ENCODE data around the gene CDC14A. TPM values are rescaled to one million over a fixed set of nuclear protein-coding genes. Genes with fewer than 3 reads are reported as not detected.

The CDC14A gene
- total RNA-seq, 1 experiment from 2014 or later = 6.5 TPM

DNA sequence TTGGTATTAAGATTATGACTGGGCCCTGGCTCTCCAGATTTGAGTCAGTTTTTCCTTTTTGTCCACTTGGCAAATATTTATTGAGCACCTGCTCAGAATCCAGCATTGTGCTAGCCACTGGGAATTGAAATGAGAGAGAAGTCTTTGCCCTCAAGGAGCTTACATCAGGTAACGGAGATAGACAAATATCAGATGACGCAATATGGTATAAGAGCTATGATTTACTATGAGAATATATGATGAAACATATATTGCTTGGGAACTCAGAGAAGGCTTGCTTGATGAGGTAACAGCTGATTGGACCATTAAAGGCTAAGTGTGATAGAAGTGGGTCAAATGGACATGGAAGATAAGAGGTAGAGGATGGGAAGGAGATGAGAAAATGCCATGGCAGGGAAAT is 144.6 kb downstream of the CDC14A start:
- DNase-seq (ENCODE audit: low read depth in 1 of 2, low spot score in 2 of 2) = no peak
- no peak overlapping the region for H3K27ac ChIP-seq
- H3K27me3 ChIP-seq (replicated peaks) = no peaks in the 10 kb centered on the region
- H3K9me3 ChIP-seq (replicated peaks) = no peaks in the 10 kb centered on the region
- no peaks in the 10 kb centered on the region for H3K4me1 ChIP-seq (replicated peaks)
- H3K36me3 ChIP-seq = peaks cover 5% of the 10 kb centered on the region
- no peak overlapping the region for H3K4me3 ChIP-seq

DNA sequence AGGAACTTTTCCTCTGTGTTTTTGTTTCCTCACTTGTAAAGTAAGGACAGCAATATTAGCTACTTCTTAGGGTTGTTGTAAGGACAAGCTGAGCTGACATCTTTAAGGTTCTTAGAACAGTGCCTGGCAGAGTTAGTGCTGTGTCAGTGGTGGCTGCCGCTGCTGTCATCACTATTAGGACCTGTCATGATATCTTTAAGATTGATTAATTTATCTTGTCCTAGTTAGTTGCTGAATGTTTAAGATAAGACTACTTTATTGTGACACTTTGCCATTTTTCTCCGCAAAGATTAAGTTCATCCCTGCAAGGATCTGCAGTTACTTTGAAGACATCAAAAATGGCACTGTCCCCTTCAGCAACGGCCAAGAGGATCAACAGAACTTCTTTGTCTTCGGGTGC is 145.5 kb downstream of the CDC14A start:
- H3K9me3 ChIP-seq (replicated peaks) = no peaks in the 10 kb centered on the region
- no peak overlapping the region for H3K27ac ChIP-seq
- H3K4me1 ChIP-seq (replicated peaks) = no peaks in the 10 kb centered on the region
- no peaks in the 10 kb centered on the region for H3K27me3 ChIP-seq (replicated peaks)
- no peak for DNase-seq (ENCODE audit: low read depth in 1 of 2, low spot score in 2 of 2)
- no peak overlapping the region for H3K4me3 ChIP-seq
- peaks cover 5% of the 10 kb centered on the region for H3K36me3 ChIP-seq

DNA sequence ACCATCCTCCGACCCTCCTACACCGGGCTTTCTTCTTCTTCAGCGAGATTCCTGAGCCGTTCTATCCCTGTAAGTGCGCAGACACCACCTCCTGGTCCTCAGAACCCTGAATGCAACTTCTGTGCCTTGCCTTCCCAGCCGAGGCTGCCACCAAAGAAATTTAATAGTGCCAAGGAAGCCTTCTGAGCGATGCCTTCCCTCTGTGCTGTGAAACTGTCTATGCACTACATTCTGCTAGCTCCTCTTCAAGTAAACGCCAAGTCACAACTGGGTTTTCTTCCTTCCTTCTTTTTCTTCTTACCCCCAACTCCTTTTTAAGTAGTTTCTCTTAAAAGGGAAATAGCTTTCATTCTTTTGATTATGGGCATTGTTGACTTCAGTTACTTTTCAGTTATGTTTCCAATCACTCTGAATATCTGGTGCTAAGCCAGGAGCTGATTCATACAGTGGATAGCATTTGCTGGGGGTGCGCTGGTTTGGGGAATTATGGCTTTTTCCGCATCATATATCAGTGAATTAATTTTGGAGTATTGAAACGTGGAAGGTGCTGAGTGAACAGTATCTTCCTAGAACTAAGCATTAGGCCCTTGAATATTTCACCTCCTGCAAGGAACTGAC is 147.0 kb downstream of the CDC14A start:
- Histone ChIP-seq H3K9me3 (replicated peaks) (no peaks in the 10 kb centered on the region), H3K36me3 (peaks cover 5% of the 10 kb centered on the region), H3K27me3 (replicated peaks) (no peaks in the 10 kb centered on the region), H3K4me1 (replicated peaks) (no peaks in the 10 kb centered on the region), H3K4me3 (no peak overlapping the region), H3K27ac (no peak overlapping the region)
- no peak for DNase-seq (ENCODE audit: low read depth in 1 of 2, low spot score in 2 of 2)

DNA sequence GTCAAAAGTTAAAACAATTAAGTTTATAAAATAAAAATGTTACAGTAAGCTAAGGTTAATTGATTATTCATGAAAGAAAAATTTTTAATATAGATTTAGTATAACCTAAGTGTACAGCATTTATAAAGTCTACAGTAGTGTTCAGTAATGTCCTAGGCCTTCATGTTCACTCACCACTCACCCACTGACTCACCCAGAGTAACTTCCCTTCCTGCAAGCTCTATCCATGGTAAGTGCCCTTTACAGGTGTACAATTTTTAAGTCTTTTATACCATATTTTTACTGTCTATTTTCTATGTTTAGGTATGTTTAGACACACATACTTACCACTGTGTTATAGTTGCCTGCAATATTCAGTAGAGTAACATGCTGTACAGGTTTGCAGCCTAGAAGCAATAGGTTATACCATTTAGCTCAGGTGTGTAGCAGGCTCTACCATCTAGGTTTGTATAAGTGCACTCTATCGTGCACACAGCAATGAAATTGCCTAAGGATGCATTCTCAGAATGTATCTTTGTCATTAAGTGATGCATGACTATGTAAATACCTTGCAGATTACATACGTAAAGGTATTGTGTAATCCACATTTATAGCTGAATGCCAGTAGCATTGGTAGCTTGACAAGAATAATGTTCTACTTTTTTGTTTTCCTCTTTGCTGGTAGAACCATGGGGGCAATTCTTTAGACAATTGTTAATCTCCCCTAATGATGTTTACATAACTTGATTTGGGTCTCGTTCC is 149.9 kb downstream of the CDC14A start:
- H3K36me3 ChIP-seq = peaks cover 5% of the 10 kb centered on the region
- H3K27me3 ChIP-seq (replicated peaks) = no peaks in the 10 kb centered on the region
- no peak for DNase-seq (ENCODE audit: low read depth in 1 of 2, low spot score in 2 of 2)

DNA sequence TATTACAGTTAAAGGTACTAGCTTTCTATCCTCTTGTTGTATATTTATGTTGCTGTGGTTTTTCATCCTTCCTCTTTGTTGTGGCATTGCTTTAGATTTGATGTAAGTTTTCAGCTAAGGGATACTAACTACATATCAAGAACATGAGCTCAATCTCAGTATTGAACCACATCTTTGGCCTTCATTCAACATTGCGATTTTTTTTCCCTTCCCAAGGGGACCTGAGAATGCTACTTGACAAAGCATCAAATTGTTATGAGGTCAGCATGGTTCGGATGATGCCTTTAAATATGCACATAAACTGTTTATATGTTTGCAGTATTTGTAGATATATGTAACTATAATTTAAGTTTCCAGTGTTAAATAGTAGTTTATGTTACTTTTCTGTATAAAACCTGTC is 153.9 kb downstream of the CDC14A start:
- H3K27me3 ChIP-seq (replicated peaks) = no peaks in the 10 kb centered on the region
- DNase-seq (ENCODE audit: low read depth in 1 of 2, low spot score in 2 of 2) = no peak
- no peaks in the 10 kb centered on the region for H3K36me3 ChIP-seq
- H3K4me3 ChIP-seq = no peak overlapping the region
- no peak overlapping the region for H3K27ac ChIP-seq
- H3K9me3 ChIP-seq (replicated peaks) = no peaks in the 10 kb centered on the region
- no peaks in the 10 kb centered on the region for H3K4me1 ChIP-seq (replicated peaks)

More for the DNA sequence above, 149.9 kb downstream of the CDC14A start:
- H3K4me1 ChIP-seq (replicated peaks) = no peaks in the 10 kb centered on the region
- H3K9me3 ChIP-seq (replicated peaks) = no peaks in the 10 kb centered on the region
- no peak overlapping the region for H3K27ac ChIP-seq
- no peak overlapping the region for H3K4me3 ChIP-seq

DNA sequence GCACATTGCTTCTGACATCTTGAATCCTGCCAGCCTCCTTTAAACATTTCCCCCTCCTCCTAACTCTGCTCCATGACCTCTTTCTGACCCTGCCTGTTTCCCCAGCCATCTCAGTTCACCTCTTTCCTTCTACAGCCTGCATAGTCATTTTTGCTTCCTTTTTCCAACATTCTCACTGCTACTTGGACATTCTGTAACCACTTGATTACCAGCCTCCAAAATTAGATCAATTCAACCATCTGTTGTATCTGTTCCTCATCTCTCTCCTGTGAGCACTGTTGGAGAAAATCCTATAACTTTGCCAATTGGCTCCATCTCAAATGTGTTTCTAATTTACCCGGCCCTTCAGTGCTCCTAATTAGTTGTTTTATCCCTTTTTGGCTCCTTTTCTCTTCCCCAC is 158.1 kb downstream of the CDC14A start:
- no peaks in the 10 kb centered on the region for H3K36me3 ChIP-seq
- no peak for DNase-seq (ENCODE audit: low read depth in 1 of 2, low spot score in 2 of 2)
- no peak overlapping the region for H3K4me3 ChIP-seq
- H3K27me3 ChIP-seq (replicated peaks) = no peaks in the 10 kb centered on the region
- H3K9me3 ChIP-seq (replicated peaks) = no peaks in the 10 kb centered on the region
- H3K27ac ChIP-seq = no peak overlapping the region
- H3K4me1 ChIP-seq (replicated peaks) = no peaks in the 10 kb centered on the region

DNA sequence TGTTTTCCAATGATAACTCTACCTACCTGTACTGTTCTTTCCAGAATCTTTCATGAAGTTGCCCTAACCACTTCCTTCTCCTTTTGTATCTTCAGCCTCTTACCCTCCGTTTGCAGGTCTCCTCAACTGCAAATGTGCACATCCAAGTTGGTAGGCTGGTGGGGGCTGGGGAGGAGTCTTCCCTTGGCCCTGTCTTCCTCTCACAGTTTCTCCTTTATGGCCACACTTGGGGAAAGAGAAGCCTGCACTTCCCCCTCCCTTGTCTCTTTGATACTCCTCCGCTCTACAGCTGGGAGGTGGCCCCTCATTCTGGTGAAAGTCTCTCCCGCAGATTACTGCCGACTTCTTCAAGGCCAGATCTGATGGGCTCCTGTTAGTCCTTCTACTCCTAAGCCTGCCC is 158.8 kb downstream of the CDC14A start:
- no peaks in the 10 kb centered on the region for H3K9me3 ChIP-seq (replicated peaks)
- H3K36me3 ChIP-seq = no peaks in the 10 kb centered on the region
- H3K4me1 ChIP-seq (replicated peaks) = no peaks in the 10 kb centered on the region
- H3K27me3 ChIP-seq (replicated peaks) = no peaks in the 10 kb centered on the region
- no peak overlapping the region for H3K4me3 ChIP-seq
- no peak overlapping the region for H3K27ac ChIP-seq
- no peak for DNase-seq (ENCODE audit: low read depth in 1 of 2, low spot score in 2 of 2)

DNA sequence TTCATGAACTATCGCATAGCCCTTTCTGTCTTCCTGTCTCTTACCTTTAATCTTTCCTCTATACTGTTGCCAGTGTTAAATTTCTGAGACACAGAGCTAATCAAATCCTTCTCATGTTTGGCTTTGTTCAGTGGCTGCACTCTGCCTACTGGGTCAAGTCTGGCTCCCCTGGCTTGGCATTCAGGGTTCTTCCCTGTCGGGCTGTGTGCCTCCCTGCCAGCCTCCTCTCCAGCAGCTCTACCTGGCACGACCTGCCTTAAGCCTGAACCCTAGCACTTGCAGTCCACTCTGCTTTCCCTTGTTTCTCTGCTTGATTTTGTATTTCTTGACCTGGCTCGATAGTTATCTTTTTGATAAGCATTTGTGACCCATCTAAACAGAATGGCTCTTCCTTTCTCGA is 159.5 kb downstream of the CDC14A start:
- H3K27ac ChIP-seq = no peak overlapping the region
- H3K27me3 ChIP-seq (replicated peaks) = no peaks in the 10 kb centered on the region
- DNase-seq (ENCODE audit: low read depth in 1 of 2, low spot score in 2 of 2) = no peak
- no peak overlapping the region for H3K4me3 ChIP-seq
- H3K36me3 ChIP-seq = no peaks in the 10 kb centered on the region
- H3K4me1 ChIP-seq (replicated peaks) = no peaks in the 10 kb centered on the region
- no peaks in the 10 kb centered on the region for H3K9me3 ChIP-seq (replicated peaks)

DNA sequence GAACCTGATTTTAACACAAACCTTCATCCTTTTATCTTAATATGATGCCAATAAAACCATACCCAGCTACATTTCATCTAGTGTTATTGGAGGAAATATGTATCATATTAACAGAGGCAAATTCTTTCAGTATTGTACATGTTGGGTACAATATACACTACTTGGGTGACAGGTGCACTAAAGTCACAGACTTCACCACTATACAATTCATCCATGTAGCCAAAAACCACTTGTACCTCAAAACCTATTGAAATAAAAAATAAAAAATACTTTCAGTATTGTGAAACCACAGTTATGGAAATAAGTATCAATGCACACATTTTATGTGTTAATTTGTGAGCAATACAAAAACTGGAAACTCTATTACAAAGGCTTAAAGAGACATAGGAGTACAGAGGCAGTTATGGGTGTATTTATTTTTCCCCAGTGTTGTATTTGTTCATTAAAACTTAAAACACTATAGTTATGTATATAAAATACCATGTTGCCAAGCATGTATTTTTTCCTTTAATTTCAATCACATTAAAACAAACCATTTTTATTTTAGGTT is 160.6 kb downstream of the CDC14A start:
- no peaks in the 10 kb centered on the region for H3K9me3 ChIP-seq (replicated peaks)
- DNase-seq (ENCODE audit: low read depth in 1 of 2, low spot score in 2 of 2) = no peak
- H3K27ac ChIP-seq = no peak overlapping the region
- H3K4me3 ChIP-seq = no peak overlapping the region
- no peaks in the 10 kb centered on the region for H3K27me3 ChIP-seq (replicated peaks)
- no peaks in the 10 kb centered on the region for H3K36me3 ChIP-seq
- no peaks in the 10 kb centered on the region for H3K4me1 ChIP-seq (replicated peaks)

DNA sequence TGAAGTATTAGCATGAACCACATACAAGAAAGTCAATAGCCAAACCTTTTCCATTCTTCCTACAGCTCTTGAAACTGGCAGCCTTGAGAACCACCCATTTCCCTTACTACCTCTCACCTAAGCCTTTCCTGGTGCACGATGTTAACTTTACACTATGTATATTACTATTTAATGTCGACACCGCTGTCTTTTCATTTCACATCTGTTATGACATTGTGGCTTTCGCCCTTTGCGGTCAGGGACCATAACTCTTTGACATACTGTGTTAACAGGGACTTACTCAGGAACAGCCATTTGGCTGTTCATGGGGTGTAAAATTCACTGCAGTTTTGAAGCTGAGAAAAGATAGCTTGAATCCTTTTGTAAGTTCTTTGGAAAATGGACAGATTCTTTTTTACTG is 164.6 kb downstream of the CDC14A start:
- no peak for DNase-seq (ENCODE audit: low read depth in 1 of 2, low spot score in 2 of 2)
- no peak overlapping the region for H3K27ac ChIP-seq
- no peaks in the 10 kb centered on the region for H3K4me1 ChIP-seq (replicated peaks)
- no peaks in the 10 kb centered on the region for H3K27me3 ChIP-seq (replicated peaks)
- no peaks in the 10 kb centered on the region for H3K9me3 ChIP-seq (replicated peaks)
- H3K4me3 ChIP-seq = no peak overlapping the region
- no peaks in the 10 kb centered on the region for H3K36me3 ChIP-seq

DNA sequence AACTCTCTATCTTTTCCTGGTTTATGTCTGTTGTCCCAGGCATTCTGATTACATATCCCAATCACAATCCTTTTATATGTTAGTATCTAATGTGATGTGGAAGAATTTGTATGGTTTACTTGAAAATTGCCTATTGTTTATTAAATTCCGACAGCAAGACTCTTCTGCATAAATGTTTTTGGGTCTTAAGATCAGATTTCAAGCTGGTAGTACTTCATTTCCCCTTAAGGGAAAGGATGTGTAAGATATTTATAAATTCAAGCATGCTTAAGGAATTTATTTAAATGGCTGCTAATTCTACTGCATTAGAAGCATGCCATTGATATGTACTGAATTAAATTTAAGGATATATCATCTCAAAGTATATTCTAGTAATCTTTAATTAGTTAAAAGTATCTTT is 165.2 kb downstream of the CDC14A start:
- no peaks in the 10 kb centered on the region for H3K27me3 ChIP-seq (replicated peaks)
- H3K9me3 ChIP-seq (replicated peaks) = no peaks in the 10 kb centered on the region
- no peak overlapping the region for H3K4me3 ChIP-seq
- no peak overlapping the region for H3K27ac ChIP-seq
- H3K4me1 ChIP-seq (replicated peaks) = no peaks in the 10 kb centered on the region
- H3K36me3 ChIP-seq = no peaks in the 10 kb centered on the region
- DNase-seq (ENCODE audit: low read depth in 1 of 2, low spot score in 2 of 2) = no peak

DNA sequence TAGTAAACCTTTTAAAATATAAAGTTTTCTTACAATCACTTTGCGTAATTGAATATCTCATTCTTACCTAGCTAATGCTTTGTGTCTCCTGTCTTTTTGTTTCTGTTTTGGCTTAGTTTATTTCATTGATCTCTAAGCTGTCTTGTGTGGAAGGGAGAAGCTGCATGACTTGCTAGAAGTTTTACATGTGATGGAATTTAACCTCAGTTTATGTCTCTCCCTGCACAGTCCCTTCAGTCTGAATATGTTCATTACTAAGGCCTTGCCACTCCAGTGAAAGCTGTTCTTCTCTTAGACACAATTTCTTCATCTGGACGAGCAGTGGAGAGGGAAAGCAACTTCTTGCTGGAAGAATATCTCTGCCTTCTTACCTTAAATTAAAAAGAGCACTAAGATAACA is 165.7 kb downstream of the CDC14A start:
- H3K4me3 ChIP-seq = no peak overlapping the region
- no peak overlapping the region for H3K27ac ChIP-seq
- DNase-seq (ENCODE audit: low read depth in 1 of 2, low spot score in 2 of 2) = no peak
- H3K9me3 ChIP-seq (replicated peaks) = no peaks in the 10 kb centered on the region
- no peaks in the 10 kb centered on the region for H3K27me3 ChIP-seq (replicated peaks)
- no peaks in the 10 kb centered on the region for H3K4me1 ChIP-seq (replicated peaks)
- no peaks in the 10 kb centered on the region for H3K36me3 ChIP-seq

DNA sequence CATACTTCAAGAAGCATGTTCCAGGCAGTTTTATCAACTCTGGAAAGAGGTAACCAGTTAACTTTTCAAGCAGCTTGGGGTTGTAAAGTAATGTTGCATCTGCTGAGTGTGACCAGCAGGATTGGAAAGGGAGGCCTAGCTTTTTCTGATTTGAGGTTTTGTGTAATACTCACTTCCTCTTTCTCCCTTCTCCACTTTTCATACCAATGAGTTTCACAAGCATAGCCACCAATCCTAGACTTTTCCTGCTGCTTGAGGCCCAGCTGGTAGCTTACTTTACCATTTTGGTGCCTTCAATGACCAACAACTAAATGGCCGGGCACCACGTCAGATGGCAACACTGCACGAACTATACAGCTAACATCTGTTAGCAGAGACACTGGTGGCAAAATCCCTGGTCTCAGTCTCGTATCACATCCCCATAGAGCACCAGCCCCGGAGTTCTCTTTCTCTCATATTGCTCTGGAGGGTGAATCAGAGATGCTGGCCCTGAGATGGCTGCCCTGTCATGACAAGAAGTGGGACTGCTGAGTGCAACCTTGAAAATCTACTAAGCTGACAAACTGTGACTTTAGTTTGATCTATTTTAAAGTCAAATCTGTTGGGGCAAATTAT is 170.8 kb downstream of the CDC14A start:
- Histone ChIP-seq H3K9me3 (replicated peaks) (no peaks in the 10 kb centered on the region), H3K4me3 (no peak overlapping the region), H3K27me3 (replicated peaks) (no peaks in the 10 kb centered on the region), H3K27ac (no peak overlapping the region), H3K36me3 (no peaks in the 10 kb centered on the region), H3K4me1 (replicated peaks) (no peaks in the 10 kb centered on the region)
- no peak for DNase-seq (ENCODE audit: low read depth in 1 of 2, low spot score in 2 of 2)

DNA sequence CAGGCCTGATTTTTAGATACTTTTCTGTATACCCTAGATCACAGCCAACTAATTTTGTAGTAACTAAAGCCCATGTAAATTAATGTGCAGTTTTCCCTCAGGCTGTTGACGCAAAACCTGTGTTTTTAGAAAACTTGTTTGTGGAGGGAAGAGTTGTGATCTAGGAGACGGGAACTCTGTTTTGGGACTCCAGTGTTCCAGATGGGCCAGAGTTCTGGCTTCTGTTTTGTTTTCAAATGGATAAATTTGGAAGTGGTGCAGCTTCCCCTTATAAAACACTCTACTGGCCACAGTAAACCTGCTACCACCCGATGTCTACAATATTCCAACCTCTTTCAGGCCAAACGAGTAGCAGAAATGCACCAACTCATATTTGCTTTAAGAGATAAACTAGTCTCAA is 172.0 kb downstream of the CDC14A start:
- no peak for DNase-seq (ENCODE audit: low read depth in 1 of 2, low spot score in 2 of 2)
- no peaks in the 10 kb centered on the region for H3K27me3 ChIP-seq (replicated peaks)
- H3K4me3 ChIP-seq = no peak overlapping the region
- no peak overlapping the region for H3K27ac ChIP-seq
- H3K4me1 ChIP-seq (replicated peaks) = no peaks in the 10 kb centered on the region
- no peaks in the 10 kb centered on the region for H3K36me3 ChIP-seq
- H3K9me3 ChIP-seq (replicated peaks) = no peaks in the 10 kb centered on the region

Data from SJSA1 (cell line).